ENCODE measurements around the gene GRAP2.

GRAP2 gene

GRCh38 chr22:39994566-39995392 is 93.9 kb downstream of the GRAP2 start, which contains the start of gene FAM83F:
TSS of gene FAM83F (plus strand) at chr22:39994954. CDS start at chr22:39995043, 89 bp downstream.
- DNase-seq (ENCODE audit: low read depth) = no peak

- no peak for DNase-seq (ENCODE audit: low read depth)
Observed at GRCh38 chr22:39995393-39996252, 94.7 kb downstream of the GRAP2 start.

- DNase-seq (ENCODE audit: low read depth) = no peak
Observed at GRCh38 chr22:39996732-39997131, 95.8 kb downstream of the GRAP2 start.

GRCh38 chr22:39997421-39997820 is 96.5 kb downstream of the GRAP2 start:
- DNase-seq (ENCODE audit: low read depth) = no peak

GRCh38 chr22:39997939-39998726 is 97.2 kb downstream of the GRAP2 start:
- no peak for DNase-seq (ENCODE audit: low read depth)

- DNase-seq (ENCODE audit: low read depth) = no peak
Observed at GRCh38 chr22:39999144-39999757, 98.4 kb downstream of the GRAP2 start.

- no peak for DNase-seq (ENCODE audit: low read depth)
Observed at GRCh38 chr22:40000171-40000570, 99.3 kb downstream of the GRAP2 start.

- no peak for DNase-seq (ENCODE audit: low read depth)
Observed at GRCh38 chr22:40001106-40001505, 100.2 kb downstream of the GRAP2 start.

- no peak for DNase-seq (ENCODE audit: low read depth)
Observed at GRCh38 chr22:40001800-40002577, 101.1 kb downstream of the GRAP2 start.

GRCh38 chr22:40002935-40003715 is 102.2 kb downstream of the GRAP2 start:
- DNase-seq (ENCODE audit: low read depth) = no peak

- no peak for DNase-seq (ENCODE audit: low read depth)
Observed at GRCh38 chr22:40004836-40005235, 104.0 kb downstream of the GRAP2 start.

- no peak for DNase-seq (ENCODE audit: low read depth)
Observed at GRCh38 chr22:40006641-40007040, 105.8 kb downstream of the GRAP2 start.

- DNase-seq (ENCODE audit: low read depth) = no peak
Observed at GRCh38 chr22:40007853-40008710, 107.2 kb downstream of the GRAP2 start.

- no peak for DNase-seq (ENCODE audit: low read depth)
Observed at GRCh38 chr22:40008726-40009291, 107.9 kb downstream of the GRAP2 start.

- DNase-seq (ENCODE audit: low read depth) = no peak
Observed at GRCh38 chr22:40009292-40009774, 108.4 kb downstream of the GRAP2 start.

- no peak for DNase-seq (ENCODE audit: low read depth)
Observed at GRCh38 chr22:40009951-40010671, 109.2 kb downstream of the GRAP2 start.

- no peak for DNase-seq (ENCODE audit: low read depth)
Observed at GRCh38 chr22:40010746-40011145, 109.9 kb downstream of the GRAP2 start.

- no peak for DNase-seq (ENCODE audit: low read depth)
Observed at GRCh38 chr22:40014667-40015248, 113.9 kb downstream of the GRAP2 start.
